ENCODE measurements around the gene SCMH1.

- no peak for TF ChIP-seq CTCF (IDR thresholded peaks at IDR 0.05)
- no peak for TF ChIP-seq POLR2AphosphoS5 (IDR thresholded peaks at IDR 0.05)
Measured at GRCh38 chr1:41009466-41009865, 232.6 kb downstream of the SCMH1 start.
